Stimulated activated CD4-positive, alpha-beta T cell treated with anti-CD3 and anti-CD28 coated beads, Interleukin-1b, Interleukin-23, amount 100 ng/mL, for 24 hours (primary cell): ENCODE measurements around the gene PTPRR.

Source experiments
- DNase-seq, 4 experiments: peaks; one replicate each; pipeline ENCODE4 v3.0.0-alpha.2; 2020; ENCODE audit warnings: low read depth in 4 of 4, low spot score in 1 of 4

Gene PTPRR

GRCh38 chr12:70652451-70652850 is 268.1 kb downstream of the PTPRR start:
- no peak for DNase-seq

GRCh38 chr12:70648831-70649230 is 271.7 kb downstream of the PTPRR start:
- no peak for DNase-seq

- DNase-seq, result no peak
These were observed 272.3 kb downstream of the PTPRR start for GRCh38 chr12:70648191-70648590.

- no peak for DNase-seq
These were observed 273.7 kb downstream of the PTPRR start for GRCh38 chr12:70646850-70647249.

GRCh38 chr12:70645494-70646317 is 274.8 kb downstream of the PTPRR start:
- DNase-seq, result no peak

- DNase-seq, result no peak
These were observed 275.7 kb downstream of the PTPRR start for GRCh38 chr12:70644861-70645260.

GRCh38 chr12:70643939-70644338 is 276.6 kb downstream of the PTPRR start:
- no peak for DNase-seq

GRCh38 chr12:70641691-70642090 is 278.8 kb downstream of the PTPRR start:
- DNase-seq, result no peak

- DNase-seq, result no peak
These were observed 279.6 kb downstream of the PTPRR start for GRCh38 chr12:70640901-70641300.

- DNase-seq, result no peak
These were observed 281.0 kb downstream of the PTPRR start for GRCh38 chr12:70639535-70639934.

- no peak for DNase-seq
These were observed 281.7 kb downstream of the PTPRR start for GRCh38 chr12:70638639-70639360.

GRCh38 chr12:70637303-70638085 is 283.0 kb downstream of the PTPRR start, which contains the start of gene PTPRB:
Gene PTPRB, minus strand, starts transcription at chr12:70637429. Its CDS starts 34 bp downstream, at chr12:70637395.
- no peak for DNase-seq

GRCh38 chr12:70635755-70636154 is 284.8 kb downstream of the PTPRR start:
- DNase-seq, result no peak

GRCh38 chr12:70628701-70629480 is 291.6 kb downstream of the PTPRR start:
- DNase-seq, result no peak

GRCh38 chr12:70627677-70628076 is 292.9 kb downstream of the PTPRR start:
- DNase-seq, result no peak

GRCh38 chr12:70626180-70626579 is 294.4 kb downstream of the PTPRR start:
- DNase-seq, result no peak

GRCh38 chr12:70619471-70620152 is 300.9 kb downstream of the PTPRR start:
- no peak for DNase-seq

GRCh38 chr12:70618371-70618770 is 302.2 kb downstream of the PTPRR start:
- DNase-seq, result no peak

GRCh38 chr12:70617450-70617849 is 303.1 kb downstream of the PTPRR start:
- no peak for DNase-seq

GRCh38 chr12:70615174-70615866 is 305.2 kb downstream of the PTPRR start:
- DNase-seq, result no peak
